OCI-LY7 (cell line): Measurements from ENCODE around the gene HIVEP3.

ENCODE experiments used
- CTCF ChIP-seq: fragments of 200-600 bp; sonication (generic); conservative IDR thresholded peaks from 2 replicates; pipeline ENCODE4 v1.5.1; 2014; ENCODE audit warnings: mild to moderate bottlenecking, antibody characterized with exemption, low read length, moderate library complexity, mixed read lengths
- EZH2phosphoT487 ChIP-seq: fragments of 200-600 bp; sonication (generic); IDR thresholded peaks from 2 replicates; pipeline ENCODE4 v1.6.1; 2018; ENCODE audit warnings: low read depth, borderline replicate concordance, mild to moderate bottlenecking, mixed run types, antibody characterized with exemption, low read length, moderate library complexity, mixed read lengths

GRCh38 chr1:41933106-41933505 lies 14.4 kb upstream of the HIVEP3 start:
- no peak for TF ChIP-seq EZH2phosphoT487
- no peak for TF ChIP-seq CTCF
